Measurements from ENCODE around the gene CCK.

CCK gene

GRCh38 chr3:42224178-42224577, 41.8 kb downstream of the CCK start:
- 83% methylated on average over 8 of the region's 9 CpGs for WGBS
- H3K14ac ChIP-seq (ENCODE audit: low read length in 2 of 2), result no peak overlapping the region

GRCh38 chr3:42222942-42223693, 42.9 kb downstream of the CCK start:
- Histone ChIP-seq H3K4ac (ENCODE audit: low read depth in 1 of 2, low read length in 2 of 2) (no peak overlapping the region), H3K9ac (ENCODE audit: low read length) (no peak overlapping the region), H2AFZ (ENCODE audit: low read depth, low read length) (no peak overlapping the region), H3K4me2 (ENCODE audit: low read length, poor library complexity, severe bottlenecking) (no peak overlapping the region), H2AK5ac (ENCODE audit: low read length, severe bottlenecking) (no peak overlapping the region), H3K9me3 (ENCODE audit: control insufficient read depth, low read length) (no peaks in the 10 kb centered on the region), H3K23ac (ENCODE audit: low read length in 2 of 2) (no peak overlapping the region), H2BK120ac (ENCODE audit: low read depth, low read length) (no peak overlapping the region), H3K18ac (ENCODE audit: low read depth in 1 of 2, low read length in 2 of 2) (no peak overlapping the region), H2BK5ac (ENCODE audit: low read depth, low read length, poor library complexity, severe bottlenecking) (no peak overlapping the region), H3K4me3 (ENCODE audit: insufficient read depth in 1 of 2, low read depth in 1 of 2, low read length in 2 of 2) (no peak overlapping the region), H3K79me1 (replicated peaks; ENCODE audit: low read length, poor library complexity, severe bottlenecking) (no peaks in the 10 kb centered on the region), H4K8ac (ENCODE audit: low read length) (no peak overlapping the region), H3K27ac (ENCODE audit: low read length, poor library complexity, severe bottlenecking) (no peak overlapping the region), H2BK12ac (ENCODE audit: low read length in 2 of 2) (no peak overlapping the region), H3K4me1 (ENCODE audit: control insufficient read depth, insufficient read depth, low read depth, low read length) (no peaks in the 10 kb centered on the region), H2BK15ac (ENCODE audit: low read depth, poor library complexity, severe bottlenecking) (no peak overlapping the region), H3K36me3 (ENCODE audit: control insufficient read depth in 1 of 2, insufficient read depth in 2 of 2, low read depth in 1 of 2, low read length in 2 of 2) (peaks cover 44 to 85% of the 10 kb centered on the region in 2 experiments), H3K14ac (ENCODE audit: low read length in 2 of 2) (no peak overlapping the region), H4K91ac (ENCODE audit: low read length) (no peak overlapping the region), H3K27me3 (ENCODE audit: control insufficient read depth in 1 of 2, insufficient read depth in 1 of 2, low read length in 2 of 2) (no peaks in the 10 kb centered on the region)
- WGBS, result 95% methylated on average over 31 of the region's 31 CpGs
- DNase-seq, result no peak

More at GRCh38 chr3:42224178-42224577, 41.8 kb downstream of the CCK start:
- no peak overlapping the region for H2BK15ac ChIP-seq (ENCODE audit: low read depth, poor library complexity, severe bottlenecking)
- H3K9me3 ChIP-seq (ENCODE audit: control insufficient read depth, low read length), result no peaks in the 10 kb centered on the region
- H3K27ac ChIP-seq (ENCODE audit: low read length, poor library complexity, severe bottlenecking), result no peak overlapping the region
- H4K8ac ChIP-seq (ENCODE audit: low read length), result peak overlapping the region; percentile 14
- no peak overlapping the region for H2BK12ac ChIP-seq (ENCODE audit: low read length in 2 of 2)
- H3K9ac ChIP-seq (ENCODE audit: low read length), result no peak overlapping the region
- H3K36me3 ChIP-seq (ENCODE audit: control insufficient read depth in 1 of 2, insufficient read depth in 2 of 2, low read depth in 1 of 2, low read length in 2 of 2), result peaks cover 39 to 77% of the 10 kb centered on the region in 2 experiments
- no peak overlapping the region for H4K91ac ChIP-seq (ENCODE audit: low read length)
- DNase-seq, result no peak
- no peaks in the 10 kb centered on the region for H3K27me3 ChIP-seq (ENCODE audit: control insufficient read depth in 1 of 2, insufficient read depth in 1 of 2, low read length in 2 of 2)
- H2BK5ac ChIP-seq (ENCODE audit: low read depth, low read length, poor library complexity, severe bottlenecking), result no peak overlapping the region
- H2BK120ac ChIP-seq (ENCODE audit: low read depth, low read length), result no peak overlapping the region
- H3K4me1 ChIP-seq (ENCODE audit: control insufficient read depth, insufficient read depth, low read depth, low read length), result no peaks in the 10 kb centered on the region
- H2AFZ ChIP-seq (ENCODE audit: low read depth, low read length), result no peak overlapping the region
- H3K4me2 ChIP-seq (ENCODE audit: low read length, poor library complexity, severe bottlenecking), result no peak overlapping the region
- no peak overlapping the region for H3K18ac ChIP-seq (ENCODE audit: low read depth in 1 of 2, low read length in 2 of 2)
- H3K23ac ChIP-seq (ENCODE audit: low read length in 2 of 2), result no peak overlapping the region
- no peak overlapping the region for H2AK5ac ChIP-seq (ENCODE audit: low read length, severe bottlenecking)
- H3K79me1 ChIP-seq (replicated peaks; ENCODE audit: low read length, poor library complexity, severe bottlenecking), result no peaks in the 10 kb centered on the region
- no peak overlapping the region for H3K4ac ChIP-seq (ENCODE audit: low read depth in 1 of 2, low read length in 2 of 2)
- no peak overlapping the region for H3K4me3 ChIP-seq (ENCODE audit: insufficient read depth in 1 of 2, low read depth in 1 of 2, low read length in 2 of 2)

GRCh38 chr3:42220436-42221121, 45.4 kb downstream of the CCK start:
- no peak for DNase-seq
- H3K4ac ChIP-seq (ENCODE audit: low read depth in 1 of 2, low read length in 2 of 2), result no peak overlapping the region
- 97% methylated on average over 16 of the region's 17 CpGs for WGBS
- no peaks in the 10 kb centered on the region for H3K4me1 ChIP-seq (ENCODE audit: control insufficient read depth, insufficient read depth, low read depth, low read length)
- H2BK12ac ChIP-seq (ENCODE audit: low read length in 2 of 2), result no peak overlapping the region
- H3K18ac ChIP-seq (ENCODE audit: low read depth in 1 of 2, low read length in 2 of 2), result no peak overlapping the region
- H3K79me1 ChIP-seq (replicated peaks; ENCODE audit: low read length, poor library complexity, severe bottlenecking), result peaks cover 1% of the 10 kb centered on the region
- no peaks in the 10 kb centered on the region for H3K27me3 ChIP-seq (ENCODE audit: control insufficient read depth in 1 of 2, insufficient read depth in 1 of 2, low read length in 2 of 2)
- H3K9me3 ChIP-seq (ENCODE audit: control insufficient read depth, low read length), result no peaks in the 10 kb centered on the region
- H4K91ac ChIP-seq (ENCODE audit: low read length), result no peak overlapping the region
- H2BK15ac ChIP-seq (ENCODE audit: low read depth, poor library complexity, severe bottlenecking), result no peak overlapping the region
- H3K36me3 ChIP-seq (ENCODE audit: control insufficient read depth in 1 of 2, insufficient read depth in 2 of 2, low read depth in 1 of 2, low read length in 2 of 2), result peaks cover 51 to 95% of the 10 kb centered on the region in 2 experiments
- H3K9ac ChIP-seq (ENCODE audit: low read length), result no peak overlapping the region
- no peak overlapping the region for H3K23ac ChIP-seq (ENCODE audit: low read length in 2 of 2)
- no peak overlapping the region for H3K14ac ChIP-seq (ENCODE audit: low read length in 2 of 2)
- no peak overlapping the region for H2AK5ac ChIP-seq (ENCODE audit: low read length, severe bottlenecking)
- no peak overlapping the region for H3K27ac ChIP-seq (ENCODE audit: low read length, poor library complexity, severe bottlenecking)
- no peak overlapping the region for H2AFZ ChIP-seq (ENCODE audit: low read depth, low read length)
- no peak overlapping the region for H2BK120ac ChIP-seq (ENCODE audit: low read depth, low read length)
- no peak overlapping the region for H3K4me2 ChIP-seq (ENCODE audit: low read length, poor library complexity, severe bottlenecking)
- no peak overlapping the region for H3K4me3 ChIP-seq (ENCODE audit: insufficient read depth in 1 of 2, low read depth in 1 of 2, low read length in 2 of 2)
- H2BK5ac ChIP-seq (ENCODE audit: low read depth, low read length, poor library complexity, severe bottlenecking), result no peak overlapping the region
- no peak overlapping the region for H4K8ac ChIP-seq (ENCODE audit: low read length)

- Histone ChIP-seq H2BK12ac (ENCODE audit: low read length in 2 of 2) (no peak overlapping the region), H3K9ac (ENCODE audit: low read length) (no peak overlapping the region), H3K4ac (ENCODE audit: low read depth in 1 of 2, low read length in 2 of 2) (no peak overlapping the region), H4K8ac (ENCODE audit: low read length) (no peak overlapping the region), H3K79me1 (replicated peaks; ENCODE audit: low read length, poor library complexity, severe bottlenecking) (peaks cover 1% of the 10 kb centered on the region), H3K4me1 (ENCODE audit: control insufficient read depth, insufficient read depth, low read depth, low read length) (no peaks in the 10 kb centered on the region), H3K27ac (ENCODE audit: low read length, poor library complexity, severe bottlenecking) (no peak overlapping the region), H3K23ac (ENCODE audit: low read length in 2 of 2) (no peak overlapping the region), H3K18ac (ENCODE audit: low read depth in 1 of 2, low read length in 2 of 2) (no peak overlapping the region), H2BK5ac (ENCODE audit: low read depth, low read length, poor library complexity, severe bottlenecking) (no peak overlapping the region), H4K91ac (ENCODE audit: low read length) (no peak overlapping the region), H3K9me3 (ENCODE audit: control insufficient read depth, low read length) (no peaks in the 10 kb centered on the region), H2BK120ac (ENCODE audit: low read depth, low read length) (no peak overlapping the region), H3K14ac (ENCODE audit: low read length in 2 of 2) (no peak overlapping the region), H3K27me3 (ENCODE audit: control insufficient read depth in 1 of 2, insufficient read depth in 1 of 2, low read length in 2 of 2) (no peaks in the 10 kb centered on the region), H2AK5ac (ENCODE audit: low read length, severe bottlenecking) (no peak overlapping the region), H2AFZ (ENCODE audit: low read depth, low read length) (no peak overlapping the region), H3K36me3 (ENCODE audit: control insufficient read depth in 1 of 2, insufficient read depth in 2 of 2, low read depth in 1 of 2, low read length in 2 of 2) (peaks cover 40 to 94% of the 10 kb centered on the region in 2 experiments), H3K4me3 (ENCODE audit: insufficient read depth in 1 of 2, low read depth in 1 of 2, low read length in 2 of 2) (no peak overlapping the region), H2BK15ac (ENCODE audit: low read depth, poor library complexity, severe bottlenecking) (no peak overlapping the region), H3K4me2 (ENCODE audit: low read length, poor library complexity, severe bottlenecking) (no peak overlapping the region)
- peak; percentile 67 for DNase-seq
- 32% methylated on average over 5 of the region's 5 CpGs for WGBS
These were observed 49.1 kb downstream of the CCK start for GRCh38 chr3:42216931-42217333.
